Peyer's patch (tissue), 4 donors: ENCODE measurements around the gene NEUROD6. TPM values are rescaled to one million over a fixed set of nuclear protein-coding genes. Genes with fewer than 3 reads are reported as not detected.

Source experiments
- DNase-seq, 3 donors: peaks; one replicate each; pipeline ENCODE4 v3.0.0-alpha.2; 2017 to 2019
- H3K27ac ChIP-seq, 4 donors: fragments of 200-600 bp; sonication (generic); one replicate each; pipeline ENCODE4 v1.5.1; 2016 to 2019
- H3K27me3 ChIP-seq, 2 donors: fragments of 200-600 bp; sonication (generic); one replicate each; pipeline ENCODE4 v1.5.1; 2019
- H3K36me3 ChIP-seq, 3 donors: fragments of 200-600 bp; sonication (generic); one replicate each; pipeline ENCODE4 v1.5.1; 2016 to 2019
- H3K4me1 ChIP-seq, 4 donors: fragments of 200-600 bp; sonication (generic); one replicate each; pipeline ENCODE4 v1.5.1; 2016 to 2019
- H3K4me3 ChIP-seq, 4 donors: fragments of 200-600 bp; sonication (generic); 1 replicate in 3 of 4; 2 replicates in 1 of 4; pipeline ENCODE4 v1.5.1; 2016 to 2019; ENCODE audit warnings: mild to moderate bottlenecking in 1 of 4
- H3K9me3 ChIP-seq, 4 donors: fragments of 200-600 bp; sonication (generic); one replicate each; pipeline ENCODE4 v1.5.1; 2016 to 2019; ENCODE audit warnings: mild to moderate bottlenecking in 1 of 4
- POLR2A ChIP-seq, 2 donors: fragments of 450-650 bp; IDR thresholded peaks; one replicate each; pipeline ENCODE4 v1.5.1; 2017; ENCODE audit warnings: antibody characterized with exemption in 2 of 2, mild to moderate bottlenecking in 2 of 2, moderate library complexity in 2 of 2
- small RNA-seq, 2 donors: library from RNA; depleted of rRNA; stranded (forward); fragments of <200 nt; gene quantifications; one replicate each; pipeline ENCODE3, GENCODE V24; 2016
- total RNA-seq, 4 donors: library from RNA; depleted of rRNA; stranded (reverse); fragments of >200 nt; gene quantifications; one replicate each; pipeline ENCODE4 v1.1.0, GENCODE V29; 2016
- TF ChIP-seq, protein P1 (sequence below), 6 experiments: fragments of 450-650 bp in 4 of 6; fragments of 200-600 bp in 2 of 6; sonication (generic) in 1 of 6; IDR thresholded peaks; one replicate each; pipeline ENCODE4 v1.5.1; 2017 to 2019; ENCODE audit warnings: antibody characterized with exemption in 6 of 6, mild to moderate bottlenecking in 3 of 6, moderate library complexity in 1 of 6

Gene NEUROD6
- total RNA-seq, 4 donors from 2014 or later, result not detected

DNA sequence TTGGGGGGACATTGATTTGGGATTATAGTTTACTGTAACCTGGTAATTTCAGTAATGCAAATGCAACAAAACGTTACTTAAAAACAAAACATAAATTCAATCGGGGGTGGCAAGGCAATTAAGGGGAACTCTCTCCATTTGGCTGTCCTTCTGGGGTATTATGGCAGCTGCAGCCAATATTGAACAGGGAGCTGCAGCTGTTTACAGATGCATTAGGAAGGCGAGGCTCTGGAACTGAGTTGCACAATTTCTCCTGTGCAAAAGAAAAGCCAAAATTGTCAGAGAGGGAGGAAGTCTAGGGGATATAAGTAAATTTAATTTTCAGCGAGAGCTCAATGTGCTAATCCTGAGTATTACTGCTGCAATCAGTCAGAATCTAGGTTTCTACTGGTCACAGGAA, 36.1 kb downstream of the NEUROD6 start:
- TF ChIP-seq, protein P1, sequence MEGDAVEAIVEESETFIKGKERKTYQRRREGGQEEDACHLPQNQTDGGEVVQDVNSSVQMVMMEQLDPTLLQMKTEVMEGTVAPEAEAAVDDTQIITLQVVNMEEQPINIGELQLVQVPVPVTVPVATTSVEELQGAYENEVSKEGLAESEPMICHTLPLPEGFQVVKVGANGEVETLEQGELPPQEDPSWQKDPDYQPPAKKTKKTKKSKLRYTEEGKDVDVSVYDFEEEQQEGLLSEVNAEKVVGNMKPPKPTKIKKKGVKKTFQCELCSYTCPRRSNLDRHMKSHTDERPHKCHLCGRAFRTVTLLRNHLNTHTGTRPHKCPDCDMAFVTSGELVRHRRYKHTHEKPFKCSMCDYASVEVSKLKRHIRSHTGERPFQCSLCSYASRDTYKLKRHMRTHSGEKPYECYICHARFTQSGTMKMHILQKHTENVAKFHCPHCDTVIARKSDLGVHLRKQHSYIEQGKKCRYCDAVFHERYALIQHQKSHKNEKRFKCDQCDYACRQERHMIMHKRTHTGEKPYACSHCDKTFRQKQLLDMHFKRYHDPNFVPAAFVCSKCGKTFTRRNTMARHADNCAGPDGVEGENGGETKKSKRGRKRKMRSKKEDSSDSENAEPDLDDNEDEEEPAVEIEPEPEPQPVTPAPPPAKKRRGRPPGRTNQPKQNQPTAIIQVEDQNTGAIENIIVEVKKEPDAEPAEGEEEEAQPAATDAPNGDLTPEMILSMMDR (IDR thresholded peaks at IDR 0.05), result no peak
- no peak for TF ChIP-seq POLR2A (IDR thresholded peaks at IDR 0.05)
- Histone ChIP-seq H3K4me3 (no peak overlapping the region), H3K36me3 (no peaks in the 10 kb centered on the region), H3K27me3 (no peaks in the 10 kb centered on the region), H3K9me3 (no peaks in the 10 kb centered on the region), H3K4me1 (no peaks in the 10 kb centered on the region), H3K27ac (no peak overlapping the region)
- DNase-seq, result no peak

DNA sequence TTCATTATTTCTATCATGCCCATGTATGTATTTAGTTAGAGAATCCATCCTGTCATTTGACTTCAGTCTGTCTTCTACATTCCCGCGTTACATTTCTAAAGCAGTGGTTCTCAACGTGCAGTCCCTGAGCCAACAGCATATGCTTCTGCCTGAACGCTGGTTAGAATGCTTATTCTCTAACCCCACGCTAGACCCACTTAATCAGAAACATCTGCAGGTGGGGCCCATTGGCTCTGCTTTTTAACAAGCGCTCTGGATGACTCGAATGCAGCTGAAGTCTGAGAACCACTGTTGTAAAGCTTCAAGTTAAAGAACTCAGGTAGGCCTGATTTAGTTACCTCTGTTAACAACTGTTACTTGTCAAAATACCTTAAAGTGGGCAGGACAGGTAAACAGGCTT, 38.2 kb downstream of the NEUROD6 start:
- no peak for DNase-seq
- Histone ChIP-seq H3K36me3 (no peaks in the 10 kb centered on the region), H3K27me3 (no peaks in the 10 kb centered on the region), H3K4me3 (no peak overlapping the region), H3K4me1 (no peaks in the 10 kb centered on the region), H3K27ac (no peak overlapping the region), H3K9me3 (no peaks in the 10 kb centered on the region)
- no peak for TF ChIP-seq POLR2A (IDR thresholded peaks at IDR 0.05)
- TF ChIP-seq, protein P1 (IDR thresholded peaks at IDR 0.05), result no peak

DNA sequence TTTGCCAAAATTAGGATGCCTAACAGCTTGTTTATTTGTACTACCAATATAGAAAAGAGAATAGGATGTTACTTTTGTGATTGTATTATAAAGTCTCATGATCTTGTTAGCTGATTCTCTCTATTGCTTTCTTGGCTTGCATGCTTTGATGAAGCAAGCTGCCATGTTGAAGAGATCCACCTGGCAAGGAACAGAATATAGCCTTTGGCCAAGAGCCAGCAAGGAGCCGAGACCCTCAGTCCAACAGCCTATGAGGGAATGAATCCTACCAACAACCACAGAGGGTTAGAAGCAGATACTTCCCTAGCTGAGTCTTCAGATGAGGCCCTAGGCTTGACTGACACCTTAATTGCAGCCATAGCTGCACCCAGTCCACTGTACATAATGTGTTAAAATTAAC, 41.2 kb downstream of the NEUROD6 start:
- no peaks in the 10 kb centered on the region for H3K36me3 ChIP-seq
- no peaks in the 10 kb centered on the region for H3K27me3 ChIP-seq
- no peak overlapping the region for H3K4me3 ChIP-seq
- no peak for TF ChIP-seq POLR2A (IDR thresholded peaks at IDR 0.05)
- TF ChIP-seq, protein P1 (IDR thresholded peaks at IDR 0.05), result no peak
- DNase-seq, result no peak
- no peaks in the 10 kb centered on the region for H3K4me1 ChIP-seq
- H3K9me3 ChIP-seq, result no peaks in the 10 kb centered on the region
- H3K27ac ChIP-seq, result no peak overlapping the region

DNA sequence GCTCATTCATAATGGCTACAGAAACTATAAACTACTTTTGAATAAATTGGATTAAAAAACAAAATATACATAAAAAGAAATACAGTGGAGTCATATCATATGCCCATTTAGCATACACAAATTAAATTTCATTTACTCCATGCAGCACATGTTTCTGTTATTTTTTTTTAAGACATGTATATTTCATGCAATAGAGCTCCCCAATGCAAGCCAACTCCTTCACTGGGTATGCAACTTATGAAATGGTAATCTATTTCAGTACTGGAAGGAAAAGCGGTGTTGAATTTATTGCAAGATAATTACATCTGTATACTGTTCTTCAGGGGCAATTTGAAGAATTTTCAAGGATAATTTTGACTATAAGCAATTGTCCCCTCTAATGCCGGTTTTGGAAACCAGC, 49.9 kb downstream of the NEUROD6 start:
- no peaks in the 10 kb centered on the region for H3K27me3 ChIP-seq
- no peaks in the 10 kb centered on the region for H3K36me3 ChIP-seq
- H3K9me3 ChIP-seq, result no peaks in the 10 kb centered on the region
- no peak overlapping the region for H3K27ac ChIP-seq
- no peak for TF ChIP-seq POLR2A (IDR thresholded peaks at IDR 0.05)
- TF ChIP-seq, protein P1 (IDR thresholded peaks at IDR 0.05), result no peak
- H3K4me3 ChIP-seq, result no peak overlapping the region
- no peak for DNase-seq
- no peaks in the 10 kb centered on the region for H3K4me1 ChIP-seq

Small RNAs within 50 kb of the gene (small RNA-seq; reads per million reads assigned to genes)
- gene AC006380.1, result 0 reads per million in 2 donors

Other genes with a start within 250 kb of the NEUROD6 start
- gene ITPRID1, start 173.4 kb upstream of the NEUROD6 start, total RNA-seq, result 1 to 10 TPM; 1.2 to 7.4 (median 4.7) TPM